ENCODE results near the gene SMYD1.

SMYD1 gene

DNA sequence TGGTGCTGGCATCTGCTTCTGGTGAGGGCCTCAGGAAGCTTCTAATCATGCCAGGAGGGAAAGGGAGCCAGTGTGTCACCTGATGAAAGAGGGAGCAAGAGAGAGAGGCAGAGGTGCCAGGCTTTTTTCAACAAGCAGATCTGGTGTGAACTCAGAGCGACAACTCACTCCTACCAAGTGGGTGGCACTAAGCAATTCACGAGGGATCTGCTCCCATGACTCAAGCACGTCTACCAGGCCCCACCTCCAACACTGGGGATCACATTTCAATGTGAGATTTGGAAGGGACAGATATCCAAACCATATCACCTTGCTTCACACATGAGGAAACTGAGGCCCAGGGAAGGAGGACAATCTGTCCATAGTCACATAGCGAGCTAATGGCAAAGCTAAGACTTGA is 41.2 kb downstream of the SMYD1 start:
- Histone ChIP-seq H3K9ac (no peak overlapping the region), H3K4me3 (IDR thresholded peaks at IDR 0.05; ENCODE audit: insufficient read depth, low read depth, low read length) (no peak overlapping the region), H3K4me1 (ENCODE audit: low read depth, poor library complexity, severe bottlenecking) (peaks cover 47% of the 10 kb centered on the region), H3K4me2 (no peak overlapping the region), H3K79me2 (ENCODE audit: insufficient read depth, low read depth) (no peaks in the 10 kb centered on the region), H3K36me3 (ENCODE audit: insufficient read depth) (no peaks in the 10 kb centered on the region), H4K20me1 (ENCODE audit: insufficient read depth) (no peaks in the 10 kb centered on the region), H2AFZ (ENCODE audit: low read depth) (no peak overlapping the region), H3K27ac (no peak overlapping the region), H3K27me3 (ENCODE audit: insufficient read depth, low read depth) (no peaks in the 10 kb centered on the region)
- TF ChIP-seq, protein P1, sequence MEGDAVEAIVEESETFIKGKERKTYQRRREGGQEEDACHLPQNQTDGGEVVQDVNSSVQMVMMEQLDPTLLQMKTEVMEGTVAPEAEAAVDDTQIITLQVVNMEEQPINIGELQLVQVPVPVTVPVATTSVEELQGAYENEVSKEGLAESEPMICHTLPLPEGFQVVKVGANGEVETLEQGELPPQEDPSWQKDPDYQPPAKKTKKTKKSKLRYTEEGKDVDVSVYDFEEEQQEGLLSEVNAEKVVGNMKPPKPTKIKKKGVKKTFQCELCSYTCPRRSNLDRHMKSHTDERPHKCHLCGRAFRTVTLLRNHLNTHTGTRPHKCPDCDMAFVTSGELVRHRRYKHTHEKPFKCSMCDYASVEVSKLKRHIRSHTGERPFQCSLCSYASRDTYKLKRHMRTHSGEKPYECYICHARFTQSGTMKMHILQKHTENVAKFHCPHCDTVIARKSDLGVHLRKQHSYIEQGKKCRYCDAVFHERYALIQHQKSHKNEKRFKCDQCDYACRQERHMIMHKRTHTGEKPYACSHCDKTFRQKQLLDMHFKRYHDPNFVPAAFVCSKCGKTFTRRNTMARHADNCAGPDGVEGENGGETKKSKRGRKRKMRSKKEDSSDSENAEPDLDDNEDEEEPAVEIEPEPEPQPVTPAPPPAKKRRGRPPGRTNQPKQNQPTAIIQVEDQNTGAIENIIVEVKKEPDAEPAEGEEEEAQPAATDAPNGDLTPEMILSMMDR (conservative IDR thresholded peaks at IDR 0.05; ENCODE audit: low read depth, low read length), result no peak

DNA sequence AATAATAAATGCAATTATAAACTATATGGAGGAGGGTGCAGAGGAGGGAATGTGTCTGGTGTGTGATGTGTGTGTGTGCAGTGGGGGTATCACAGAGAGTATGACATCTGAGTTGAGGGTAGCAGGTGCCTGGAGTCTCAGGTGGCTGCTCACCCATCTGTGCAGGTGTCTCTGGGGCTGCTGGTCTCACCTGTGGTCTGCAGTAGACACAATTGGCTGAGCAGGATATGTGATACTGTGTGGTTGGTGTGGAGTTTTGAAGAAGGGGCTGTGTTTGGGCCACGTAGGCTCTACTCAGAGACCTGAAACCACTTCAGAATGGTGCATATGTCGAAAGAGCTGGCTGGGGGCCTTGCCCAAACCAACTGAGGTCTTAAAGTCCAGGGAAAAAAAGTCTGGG is 43.2 kb downstream of the SMYD1 start:
- Histone ChIP-seq H4K20me1 (ENCODE audit: insufficient read depth) (no peaks in the 10 kb centered on the region), H3K79me2 (ENCODE audit: insufficient read depth, low read depth) (no peaks in the 10 kb centered on the region), H3K4me3 (IDR thresholded peaks at IDR 0.05; ENCODE audit: insufficient read depth, low read depth, low read length) (peak overlapping the region; percentile 62), H3K27ac (peak overlapping the region; percentile 80), H3K4me2 (peak overlapping the region; percentile 89), H3K36me3 (ENCODE audit: insufficient read depth) (no peaks in the 10 kb centered on the region), H3K9ac (no peak overlapping the region), H2AFZ (ENCODE audit: low read depth) (no peak overlapping the region), H3K4me1 (ENCODE audit: low read depth, poor library complexity, severe bottlenecking) (peaks cover 47% of the 10 kb centered on the region), H3K27me3 (ENCODE audit: insufficient read depth, low read depth) (no peaks in the 10 kb centered on the region)
- TF ChIP-seq, protein P1 (conservative IDR thresholded peaks at IDR 0.05; ENCODE audit: low read depth, low read length), result no peak

GRCh38 chr2:88113069-88113468 is 45.4 kb downstream of the SMYD1 start:
- no peak overlapping the region for H3K4me2 ChIP-seq
- H3K27me3 ChIP-seq (ENCODE audit: insufficient read depth, low read depth), result no peaks in the 10 kb centered on the region
- TF ChIP-seq, protein P1 (conservative IDR thresholded peaks at IDR 0.05; ENCODE audit: low read depth, low read length), result no peak
- peaks cover 47% of the 10 kb centered on the region for H3K4me1 ChIP-seq (ENCODE audit: low read depth, poor library complexity, severe bottlenecking)
- H3K27ac ChIP-seq, result no peak overlapping the region
- H4K20me1 ChIP-seq (ENCODE audit: insufficient read depth), result no peaks in the 10 kb centered on the region
- no peaks in the 10 kb centered on the region for H3K36me3 ChIP-seq (ENCODE audit: insufficient read depth)
- H2AFZ ChIP-seq (ENCODE audit: low read depth), result no peak overlapping the region
- H3K4me3 ChIP-seq (IDR thresholded peaks at IDR 0.05; ENCODE audit: insufficient read depth, low read depth, low read length), result no peak overlapping the region
- no peak overlapping the region for H3K9ac ChIP-seq
- H3K79me2 ChIP-seq (ENCODE audit: insufficient read depth, low read depth), result no peaks in the 10 kb centered on the region

- H3K36me3 ChIP-seq (ENCODE audit: insufficient read depth), result no peaks in the 10 kb centered on the region
- TF ChIP-seq, protein P1 (conservative IDR thresholded peaks at IDR 0.05; ENCODE audit: low read depth, low read length), result no peak
- H3K79me2 ChIP-seq (ENCODE audit: insufficient read depth, low read depth), result no peaks in the 10 kb centered on the region
- H3K9ac ChIP-seq, result no peak overlapping the region
- no peak overlapping the region for H3K4me3 ChIP-seq (IDR thresholded peaks at IDR 0.05; ENCODE audit: insufficient read depth, low read depth, low read length)
- no peak overlapping the region for H2AFZ ChIP-seq (ENCODE audit: low read depth)
- peaks cover 32% of the 10 kb centered on the region for H3K4me1 ChIP-seq (ENCODE audit: low read depth, poor library complexity, severe bottlenecking)
- no peaks in the 10 kb centered on the region for H3K27me3 ChIP-seq (ENCODE audit: insufficient read depth, low read depth)
- no peaks in the 10 kb centered on the region for H4K20me1 ChIP-seq (ENCODE audit: insufficient read depth)
- no peak overlapping the region for H3K27ac ChIP-seq
- H3K4me2 ChIP-seq, result no peak overlapping the region
Observed at GRCh38 chr2:88114889-88115288, 47.3 kb downstream of the SMYD1 start.
